ENCODE results near the gene ZNF789.
"Not testable (repeated sequence)": the region's sequence is repeated elsewhere in the genome, so short reads cannot be mapped to it uniquely, and the experiment has no call there.

Gene ZNF789

DNA sequence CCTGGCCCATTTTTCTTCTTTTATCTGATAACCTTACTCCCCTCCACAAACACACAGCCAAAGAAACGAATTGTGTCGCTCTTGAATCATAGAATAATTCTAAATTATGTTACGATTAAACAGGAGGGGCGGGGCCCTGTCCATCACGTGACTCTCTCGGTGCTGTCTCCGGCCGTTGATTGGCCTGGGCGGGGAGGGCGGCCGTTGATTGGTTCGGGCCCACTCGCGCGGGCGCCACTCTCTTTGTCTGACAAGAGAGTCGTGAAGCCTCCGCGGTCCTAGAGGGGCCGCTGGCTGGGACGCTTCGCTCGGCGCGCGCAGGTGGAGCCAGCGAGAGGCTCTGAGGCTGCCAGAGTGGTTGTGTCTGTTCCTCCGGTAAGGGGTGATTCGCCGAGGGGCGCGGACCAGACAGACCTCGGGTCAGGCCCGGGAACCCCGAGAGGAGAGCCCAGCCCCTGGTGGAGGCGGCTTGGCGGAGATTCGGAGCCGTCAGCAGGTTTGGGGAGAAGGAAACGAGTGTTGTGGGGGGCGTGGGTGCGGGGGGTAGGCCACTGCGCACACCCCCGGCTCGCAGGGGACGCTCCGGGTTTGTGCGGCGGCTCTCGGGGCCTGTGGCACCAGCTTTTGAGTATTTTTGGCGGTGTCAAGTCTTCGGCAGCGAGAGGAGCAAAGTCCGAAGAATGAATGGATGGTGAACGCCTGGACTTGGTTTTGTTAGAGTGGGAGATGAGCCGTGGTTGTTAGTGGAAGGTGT is at the start of gene ZNF789:
Gene ZNF789, plus strand, starts transcription at position 330 of the 754 bp plus-strand sequence. CDS start 3,567 bp downstream, outside the sequence.
- DNase-seq (ENCODE audit: low spot score), result peak; percentile 97

DNA sequence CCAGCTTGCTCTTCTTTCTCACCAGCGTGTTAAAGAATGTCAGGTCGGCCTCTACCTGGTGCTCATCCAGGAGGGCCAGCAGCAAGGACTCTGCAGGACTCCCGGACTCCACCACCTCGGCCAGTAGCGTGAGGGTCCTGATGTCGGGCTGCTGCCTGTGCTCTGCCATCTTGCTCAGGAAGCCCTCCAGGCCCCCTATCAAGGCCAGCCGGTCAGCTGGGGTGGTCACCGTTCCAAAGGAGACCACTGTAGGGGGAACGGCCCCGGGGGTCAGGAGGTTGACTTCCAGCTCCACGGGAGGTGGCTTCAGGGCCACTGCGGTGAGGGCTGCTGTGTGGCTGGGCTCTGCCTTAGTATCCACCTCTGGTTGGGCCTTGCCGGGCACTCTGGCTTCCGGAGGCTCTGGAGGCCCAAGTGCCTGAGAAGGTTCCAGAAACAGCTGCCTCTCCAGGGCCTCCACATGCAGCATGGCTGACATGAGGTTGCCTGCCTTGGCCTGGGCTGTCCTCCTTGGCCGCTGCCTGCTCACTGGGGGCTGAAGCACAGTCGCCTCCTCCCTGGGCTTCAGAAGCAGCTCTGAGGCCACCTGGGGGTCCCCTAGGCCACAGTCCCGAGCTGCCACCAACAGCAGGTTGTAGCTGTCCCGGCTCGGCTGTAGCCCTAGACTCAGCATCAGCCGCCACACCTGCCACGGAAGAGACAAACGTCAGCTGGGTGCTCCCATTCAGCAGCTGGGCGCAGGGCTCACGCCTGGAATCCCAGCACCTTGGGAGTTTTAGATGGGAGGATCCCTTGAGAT is 47.6 kb upstream of the ZNF789 start:
- no peak for DNase-seq (ENCODE audit: low spot score)

DNA sequence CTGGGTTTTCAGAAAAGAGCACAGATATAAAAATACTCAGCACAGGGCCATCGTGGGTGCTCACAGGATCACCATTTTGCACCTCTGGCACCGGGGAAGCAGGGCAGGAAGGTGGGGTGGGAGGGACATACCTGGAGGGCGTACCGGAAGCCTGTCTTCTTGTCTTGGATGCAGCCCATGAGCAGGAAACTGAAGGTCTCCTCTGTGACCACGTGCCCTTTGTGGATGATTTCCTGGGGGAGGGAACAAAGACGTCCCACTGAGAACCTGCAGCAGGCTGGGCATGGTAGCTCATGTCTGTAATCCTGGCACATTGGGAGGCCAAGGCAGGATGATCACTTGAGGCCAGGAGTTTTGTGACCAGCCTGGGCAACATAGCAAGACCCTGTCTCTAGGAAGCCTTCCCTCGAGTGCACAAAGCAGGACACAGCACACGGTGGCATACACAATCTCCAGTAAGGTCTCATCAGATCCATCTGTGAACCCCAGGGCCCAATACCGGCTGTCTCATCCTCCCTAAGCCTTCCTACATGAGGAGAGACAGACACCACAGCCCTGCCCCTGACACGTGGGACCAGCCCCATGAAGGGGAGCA is 43.6 kb upstream of the ZNF789 start:
- DNase-seq (ENCODE audit: low spot score), result peak; percentile 11

DNA sequence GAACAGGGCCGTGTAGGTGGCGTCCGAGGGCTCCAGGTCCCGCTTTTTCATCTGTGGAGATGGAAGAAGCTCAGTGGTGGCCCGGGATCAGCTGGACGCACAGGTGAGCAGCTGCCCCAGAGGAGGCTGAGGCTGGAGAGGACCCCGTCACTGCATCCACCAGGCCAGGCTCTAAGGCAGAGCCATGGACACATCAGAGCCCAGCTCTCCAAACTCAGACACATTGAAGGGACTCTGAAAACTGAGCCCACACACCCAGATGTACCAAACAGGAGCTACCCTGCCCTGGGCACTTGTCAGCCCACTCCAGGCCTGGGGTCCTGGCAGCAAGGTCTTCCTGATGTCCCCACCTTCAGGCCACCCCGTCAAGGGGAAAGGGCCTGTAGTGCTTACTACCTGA is 42.9 kb upstream of the ZNF789 start:
- no peak for DNase-seq (ENCODE audit: low spot score)

DNA sequence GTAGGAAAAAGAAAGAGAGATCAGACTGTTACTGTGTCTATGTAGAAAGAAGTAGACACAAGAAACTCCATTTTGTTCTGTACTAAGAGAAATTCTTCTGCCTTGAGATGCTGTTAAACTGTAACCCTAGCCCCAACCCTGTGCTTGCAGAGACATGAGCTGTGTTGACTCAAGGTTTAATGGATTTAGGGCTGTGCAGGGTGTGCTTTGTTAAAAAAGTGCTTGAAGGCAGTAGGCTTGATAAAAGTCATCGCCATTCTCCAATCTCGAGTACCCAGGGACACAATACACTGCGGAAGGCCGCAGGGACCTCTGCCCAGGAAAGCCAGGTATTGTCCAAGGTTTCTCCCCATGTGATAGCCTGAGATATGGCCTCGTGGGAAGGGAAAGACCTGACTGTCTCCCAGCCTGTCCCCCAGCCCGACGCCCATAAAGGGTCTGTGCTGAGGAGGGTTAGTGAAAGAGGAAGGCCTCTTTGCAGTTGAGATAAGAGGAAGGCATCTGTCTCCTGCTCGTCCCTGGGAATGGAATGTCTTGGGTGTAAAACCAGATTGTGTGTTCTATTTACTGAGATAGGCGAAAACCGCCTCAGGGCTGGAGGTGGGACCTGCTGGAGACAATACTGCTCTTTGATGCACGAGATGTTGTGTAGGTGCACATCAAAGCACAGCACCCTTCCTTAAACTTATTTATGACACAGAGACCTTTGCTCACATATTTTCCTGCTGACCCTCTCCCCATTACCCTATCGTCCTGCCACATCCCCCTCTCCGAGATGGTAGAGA is 40.7 kb upstream of the ZNF789 start:
- not testable (repeated sequence) for DNase-seq (ENCODE audit: low spot score)

DNA sequence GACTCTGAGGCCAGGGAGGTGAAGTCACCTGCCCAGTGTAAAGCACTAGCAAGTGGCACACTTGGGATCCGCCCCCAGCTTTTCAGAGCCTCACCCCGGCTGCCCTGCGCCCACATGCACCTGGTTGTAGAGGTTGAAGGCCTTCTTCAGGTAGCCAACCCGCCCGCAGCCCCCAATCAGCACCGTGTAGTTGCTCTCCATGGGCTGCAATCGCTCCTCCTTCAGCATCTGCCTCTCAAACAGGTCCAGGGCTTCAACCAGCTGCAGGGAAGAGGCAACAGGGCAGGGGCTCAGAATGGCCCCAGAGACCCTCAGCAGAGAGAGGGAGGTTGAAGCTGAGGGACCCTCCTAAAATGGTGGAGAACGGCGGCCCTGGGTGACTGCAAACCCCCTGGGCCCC is 39.5 kb upstream of the ZNF789 start:
- no peak for DNase-seq (ENCODE audit: low spot score)

DNA sequence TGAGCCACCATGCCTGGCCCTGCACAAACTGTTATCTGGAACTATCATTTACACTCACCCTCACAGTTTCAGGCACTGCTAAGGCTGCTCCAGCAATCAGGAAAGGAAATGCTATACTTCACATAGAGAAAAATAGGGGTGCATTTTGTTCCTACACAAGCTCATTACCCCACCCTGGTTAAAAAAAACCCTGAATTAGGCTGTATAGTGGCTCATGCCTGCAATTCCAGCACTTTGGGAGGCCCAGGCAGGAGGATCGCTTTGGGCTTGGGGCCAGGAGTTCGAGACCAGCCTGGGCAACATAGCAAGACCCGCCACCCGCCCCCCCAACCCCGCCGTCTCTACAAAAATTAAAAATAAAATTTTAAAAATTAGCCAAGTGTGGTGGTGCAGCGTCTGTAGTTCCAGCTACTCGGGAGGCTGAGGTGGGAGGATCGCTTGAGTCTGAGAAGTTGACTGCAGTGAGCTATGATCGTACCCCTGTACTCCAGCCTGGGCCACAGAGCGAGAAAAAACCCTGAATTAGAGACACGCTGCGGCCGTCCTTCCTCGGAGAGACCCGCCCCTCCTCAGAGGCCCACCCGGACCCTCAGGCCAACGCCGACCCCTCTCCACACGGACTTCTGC is 34.6 kb upstream of the ZNF789 start:
- DNase-seq (ENCODE audit: low spot score), result no peak

DNA sequence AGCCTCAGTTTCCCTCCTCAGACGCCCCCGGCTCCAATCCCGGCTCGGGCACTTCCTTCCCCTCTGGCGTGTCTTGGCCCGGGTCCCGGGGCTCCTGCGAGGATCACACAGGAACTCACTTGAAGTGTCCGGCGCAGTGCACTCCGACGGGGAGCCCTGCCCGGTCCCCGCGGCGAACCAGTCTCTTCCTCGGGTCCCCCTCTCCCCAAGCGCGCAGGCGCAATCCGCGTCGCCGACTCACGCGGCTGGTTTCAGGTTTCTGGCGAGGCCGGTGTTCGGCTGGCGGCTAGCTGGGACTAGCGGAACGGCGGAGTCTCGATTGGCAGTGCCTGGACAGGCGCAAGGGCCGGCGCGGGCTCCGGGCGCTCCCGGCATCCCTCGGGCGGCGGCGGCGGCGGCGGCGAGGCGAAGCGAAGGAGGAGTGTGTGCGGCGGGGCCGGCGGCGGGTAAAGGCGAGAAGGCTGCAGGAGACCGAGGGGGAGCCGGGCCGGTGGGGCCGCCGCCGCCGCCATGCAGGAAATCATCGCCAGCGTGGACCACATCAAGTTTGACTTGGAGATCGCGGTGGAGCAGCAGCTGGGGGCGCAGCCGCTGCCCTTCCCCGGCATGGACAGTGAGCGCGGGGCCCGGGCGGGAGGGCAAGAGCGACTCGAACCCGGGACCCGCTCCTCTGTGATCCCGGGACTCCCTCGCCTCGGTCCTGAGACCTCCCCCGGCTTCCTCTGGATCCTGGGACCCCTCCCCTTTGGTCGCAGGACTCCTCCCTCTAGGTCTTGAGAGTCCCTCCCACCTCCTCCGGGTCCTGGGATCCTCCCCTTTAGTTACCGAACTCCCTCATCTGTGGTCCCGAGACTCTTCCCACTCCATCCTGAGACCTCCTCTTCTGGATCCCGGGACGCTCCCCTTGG is 33.9 kb upstream of the ZNF789 start, which contains the start of the genes CPSF4 and PTCD1:
Gene CPSF4, plus strand, starts transcription at position 371 of the 908 bp plus-strand sequence. Its CDS starts 140 bp downstream, at position 511.
Gene PTCD1, minus strand, starts transcription at position 226 of the 908 bp plus-strand sequence. CDS start 3,556 bp downstream, outside the sequence.
- peak; percentile 89 for DNase-seq (ENCODE audit: low spot score)

DNA sequence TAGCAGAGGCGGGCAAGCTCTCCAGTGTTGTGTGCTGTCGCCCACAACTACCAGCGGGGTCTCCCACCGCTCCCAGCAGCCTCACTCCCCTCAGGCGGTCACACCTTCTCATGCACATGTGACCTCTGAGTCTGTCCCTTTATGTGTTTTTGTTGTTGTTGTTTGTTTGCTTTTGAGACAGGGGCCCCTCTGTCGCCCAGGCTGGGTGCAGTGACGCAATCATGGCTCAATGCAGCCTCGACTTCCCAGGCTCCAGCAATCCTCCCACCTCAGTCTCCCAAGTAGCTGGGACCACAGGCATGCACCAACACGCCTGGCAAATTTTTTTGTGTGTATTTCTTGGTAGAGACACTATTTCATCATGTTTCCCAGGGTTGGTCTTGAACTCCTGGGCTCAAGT is 32.5 kb upstream of the ZNF789 start:
- no peak for DNase-seq (ENCODE audit: low spot score)

DNA sequence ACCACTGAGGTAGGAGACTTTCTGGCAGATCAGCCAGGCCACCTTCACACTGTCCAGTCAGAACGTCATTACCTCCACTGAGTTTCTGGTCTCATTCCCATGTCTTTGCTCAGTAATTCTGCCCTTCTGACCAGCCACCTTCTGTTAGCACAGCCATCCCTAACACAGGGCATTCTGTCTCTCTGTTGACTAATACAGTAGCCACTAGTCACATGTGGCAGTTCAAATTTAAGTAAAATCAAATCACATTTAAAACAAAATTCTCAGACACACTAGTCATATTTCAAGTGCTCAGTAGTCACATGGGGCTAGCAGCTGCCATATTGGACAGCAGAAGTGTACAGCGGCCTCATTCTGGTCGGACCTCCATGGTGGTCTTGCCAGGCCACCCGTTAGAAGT is 26.6 kb upstream of the ZNF789 start:
- DNase-seq (ENCODE audit: low spot score), result no peak

DNA sequence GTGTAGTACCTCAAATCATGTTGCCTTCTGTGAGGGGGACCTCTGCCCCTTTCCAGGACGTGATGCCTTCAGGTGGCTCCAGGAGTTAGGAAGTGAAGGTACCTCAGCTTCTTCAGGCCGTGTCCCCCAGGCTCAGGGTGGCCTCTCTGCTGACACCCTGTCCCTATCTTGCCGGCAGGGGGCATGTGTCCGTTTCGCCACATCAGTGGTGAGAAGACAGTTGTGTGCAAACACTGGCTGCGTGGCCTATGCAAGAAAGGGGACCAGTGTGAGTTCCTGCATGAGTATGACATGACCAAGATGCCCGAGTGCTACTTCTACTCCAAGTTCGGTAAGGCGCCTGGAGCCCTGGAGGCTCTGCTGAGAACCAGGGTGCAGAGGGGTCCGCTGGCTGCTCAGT is 24.7 kb upstream of the ZNF789 start:
- no peak for DNase-seq (ENCODE audit: low spot score)

DNA sequence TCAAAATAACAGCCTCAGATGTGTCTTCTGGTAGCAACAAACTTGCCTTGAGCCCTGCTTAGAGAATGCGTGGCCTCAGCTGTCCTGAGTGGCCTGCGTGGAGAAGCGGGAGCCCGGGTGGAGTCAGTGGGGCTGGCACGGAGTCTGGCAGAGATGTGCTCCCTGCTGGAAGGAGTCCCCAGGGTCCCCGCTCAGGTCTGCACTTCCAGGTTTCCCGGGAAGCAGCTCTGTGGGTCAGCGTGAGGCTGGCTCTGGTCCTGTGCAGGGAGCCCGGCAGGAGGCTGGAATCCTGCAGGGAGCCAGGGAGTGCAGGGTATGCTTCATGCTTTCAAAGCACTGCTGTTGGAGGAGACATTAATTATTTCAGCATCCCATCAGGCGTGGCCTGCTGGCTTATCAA is 23.8 kb upstream of the ZNF789 start:
- DNase-seq (ENCODE audit: low spot score), result no peak

DNA sequence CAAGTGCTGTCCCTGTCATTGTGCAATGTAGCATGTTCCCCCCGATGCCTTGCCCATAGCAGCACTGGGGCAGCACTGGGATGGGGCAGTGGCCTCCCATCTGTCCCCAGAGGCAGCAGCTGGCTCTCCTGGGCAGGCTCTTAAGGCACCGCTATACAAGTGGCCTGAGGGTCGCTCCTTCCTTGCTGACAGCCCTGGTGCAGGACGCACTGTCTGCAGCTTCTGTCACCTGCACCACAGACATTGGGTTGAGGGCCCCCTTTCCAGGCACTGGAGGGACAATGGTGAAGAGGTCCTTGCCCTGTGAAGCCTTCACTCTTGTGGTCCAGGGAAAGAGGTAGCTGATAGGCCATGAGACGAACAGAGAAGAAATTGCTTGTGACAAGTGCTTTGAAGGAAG is 23.4 kb upstream of the ZNF789 start:
- no peak for DNase-seq (ENCODE audit: low spot score)

DNA sequence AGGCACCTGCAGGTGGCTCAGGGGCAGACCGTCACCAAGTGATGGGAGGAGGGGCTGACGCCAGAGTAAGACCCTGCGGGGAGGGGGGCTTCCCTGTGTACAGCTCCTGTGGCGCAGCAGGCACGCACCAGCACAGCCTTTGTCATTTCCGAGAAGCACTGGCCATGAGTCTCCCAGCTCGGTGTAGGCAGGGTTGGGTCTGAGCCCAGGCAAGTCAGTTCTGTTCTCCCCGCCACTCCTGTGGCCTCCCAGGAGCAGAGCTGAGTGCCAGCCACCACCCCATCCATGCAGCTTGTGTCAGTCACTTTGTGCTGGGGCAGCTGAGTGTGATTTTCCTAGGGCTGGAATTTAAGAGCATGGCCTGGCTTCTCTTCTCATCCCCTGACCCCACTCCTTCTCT is 20.8 kb upstream of the ZNF789 start:
- DNase-seq (ENCODE audit: low spot score), result no peak

DNA sequence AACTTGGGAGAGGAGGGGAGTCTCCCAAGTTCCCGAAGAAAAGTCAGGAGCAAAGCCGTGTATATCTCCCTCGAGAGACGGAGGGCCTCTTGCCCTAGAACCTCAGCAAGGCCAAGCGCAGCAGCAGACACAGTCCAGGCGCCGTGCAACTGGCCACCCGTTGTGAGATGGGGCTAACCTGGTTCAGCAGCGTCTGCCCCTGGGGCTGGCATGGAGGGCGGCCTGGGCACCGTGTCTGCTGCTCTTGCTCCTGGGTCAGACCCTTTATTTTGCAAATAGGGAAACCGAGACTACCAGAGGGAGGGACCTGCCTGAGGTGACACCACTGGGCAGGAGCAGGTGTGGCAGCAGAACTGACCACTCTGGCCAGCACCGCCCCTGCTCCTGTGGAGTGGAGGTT is 20.1 kb upstream of the ZNF789 start:
- no peak for DNase-seq (ENCODE audit: low spot score)

DNA sequence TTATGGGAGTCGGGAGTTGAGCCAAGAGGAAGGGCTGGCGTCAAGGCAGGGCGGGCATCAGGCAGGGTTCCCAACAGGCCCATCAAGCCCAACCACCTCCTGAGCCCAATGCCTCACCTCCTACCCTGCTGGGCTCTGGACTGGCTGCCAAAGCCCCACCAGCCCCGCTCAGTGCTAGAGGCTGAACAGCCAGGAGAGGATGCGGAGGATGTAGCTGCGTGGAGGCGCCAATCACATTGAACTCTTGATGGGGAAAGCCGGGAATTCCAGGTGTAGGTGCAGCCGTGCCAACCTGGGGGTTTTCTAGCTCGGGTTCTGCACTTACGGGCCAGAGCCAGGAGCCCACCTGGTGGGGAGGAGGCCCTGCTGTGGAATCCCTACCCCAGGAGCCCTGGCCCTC is 19.6 kb upstream of the ZNF789 start:
- DNase-seq (ENCODE audit: low spot score), result no peak

DNA sequence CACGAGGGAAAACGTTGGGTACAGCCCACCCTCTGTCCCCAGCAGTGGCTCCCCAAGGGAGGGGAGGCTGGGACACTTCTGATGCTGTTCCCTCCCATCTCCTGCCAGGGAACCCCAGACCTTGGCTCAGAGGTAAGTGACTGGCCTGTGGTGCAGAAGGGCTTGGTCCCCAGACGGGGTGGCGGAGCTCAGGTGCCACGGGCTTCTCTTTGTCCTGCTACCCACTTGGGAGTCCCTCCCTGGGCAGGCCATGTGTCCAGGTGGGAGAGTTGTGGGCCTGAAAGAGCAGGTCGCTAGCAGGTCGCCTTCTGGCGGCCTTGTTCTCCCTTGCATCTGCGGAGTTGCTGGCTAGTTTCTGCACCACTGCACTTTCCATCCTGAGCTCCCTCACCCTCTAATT is 16.8 kb upstream of the ZNF789 start:
- no peak for DNase-seq (ENCODE audit: low spot score)

DNA sequence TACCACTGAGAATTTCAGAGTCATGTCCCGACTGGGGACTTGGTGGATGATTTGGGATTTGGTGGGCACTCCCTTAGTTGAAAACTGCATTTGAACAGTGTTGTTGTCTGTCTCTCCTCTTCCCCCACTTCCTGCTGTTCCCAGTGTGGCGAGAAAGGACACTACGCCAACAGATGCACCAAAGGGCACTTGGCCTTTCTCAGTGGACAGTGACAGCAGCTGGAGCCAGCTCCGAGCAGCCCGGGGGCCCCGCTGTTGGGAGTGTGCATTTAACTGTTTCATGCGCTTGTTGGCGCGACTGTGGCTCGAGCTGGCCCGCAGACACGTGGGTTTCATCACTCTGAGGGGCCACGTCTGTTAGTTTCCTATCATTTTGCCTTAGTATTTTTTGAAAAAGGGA is 16.4 kb upstream of the ZNF789 start:
- no peak for DNase-seq (ENCODE audit: low spot score)

DNA sequence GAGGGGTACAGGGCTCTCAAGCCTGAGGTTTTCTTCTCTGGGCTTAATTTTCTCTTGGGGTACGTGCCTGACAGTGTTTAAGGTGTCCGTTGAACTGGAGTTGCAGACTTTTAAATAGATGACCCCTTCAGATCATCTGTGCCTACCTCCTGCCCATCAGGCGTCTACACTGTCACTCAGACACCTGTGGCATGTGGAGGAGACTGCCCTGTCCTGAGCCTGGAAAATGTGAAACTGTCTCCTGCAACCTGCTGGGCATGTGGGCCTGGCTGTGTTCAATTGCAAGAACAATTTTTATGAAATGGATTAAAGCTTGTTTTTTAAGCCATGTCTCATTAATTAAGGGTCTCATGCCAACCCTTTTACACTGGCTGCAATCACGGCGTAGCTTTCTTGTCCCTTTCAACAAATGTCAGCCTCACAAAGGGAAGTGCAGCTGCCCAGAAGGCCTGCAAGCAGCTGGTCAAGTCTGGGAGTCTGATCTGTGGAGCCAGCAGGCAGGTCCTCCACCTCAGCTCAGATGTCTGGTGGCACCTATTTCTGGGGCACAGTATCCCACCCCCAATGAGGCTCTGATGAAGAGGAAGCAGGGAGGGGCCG is 15.5 kb upstream of the ZNF789 start:
- no peak for DNase-seq (ENCODE audit: low spot score)

Data from CD4-positive, alpha-beta T cell treated with Interleukin-6 at 100 ng/mL for 8 hours (primary cell).